G401.6 (cell line): ENCODE results near the gene SMYD3.

ENCODE experiments used
- FAIRE-seq: peaks from 2 replicates; lab custom pipeline; 2012; peaks lifted over from hg19 to GRCh38; lab: Jason Lieb, UNC

The SMYD3 gene

DNA sequence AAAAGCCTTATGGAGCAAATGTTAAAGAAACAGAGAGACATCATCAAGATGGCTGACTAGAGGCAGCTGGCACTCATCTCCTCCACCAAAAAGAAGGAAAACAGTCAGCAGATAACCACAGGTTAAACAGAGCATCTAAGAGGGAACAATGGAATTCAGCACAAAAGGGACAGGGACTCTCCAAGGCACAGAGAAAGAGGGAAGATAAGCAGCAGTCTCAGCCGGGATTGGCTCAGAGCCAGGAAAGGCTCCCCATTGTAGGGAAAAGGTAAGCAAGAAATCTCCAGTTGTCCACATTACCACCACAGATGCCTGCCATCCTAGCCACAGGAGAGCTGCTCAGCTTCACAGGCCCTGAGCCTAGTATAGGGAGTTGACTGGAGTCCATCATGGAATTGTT lies 605.5 kb downstream of the SMYD3 start:
- FAIRE-seq, result no peak

DNA sequence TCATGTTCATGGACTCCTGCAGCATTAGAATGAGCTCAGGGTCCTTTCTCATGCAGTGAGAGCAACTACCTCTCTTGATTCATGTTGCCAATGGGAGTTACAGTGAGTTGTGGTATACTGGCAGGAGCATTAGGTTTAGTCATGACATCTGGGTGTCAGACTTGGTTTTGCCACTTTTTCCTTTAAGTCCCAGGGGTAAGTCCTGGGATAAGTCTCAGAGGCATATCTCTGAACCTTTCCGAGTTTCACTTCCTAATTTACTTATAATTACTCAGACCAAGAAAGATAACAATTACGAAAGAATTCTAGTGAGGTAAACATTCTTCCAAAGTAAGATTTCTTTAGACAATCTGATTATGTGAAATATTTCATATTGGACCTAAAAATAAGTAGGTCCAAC lies 606.0 kb downstream of the SMYD3 start:
- no peak for FAIRE-seq

DNA sequence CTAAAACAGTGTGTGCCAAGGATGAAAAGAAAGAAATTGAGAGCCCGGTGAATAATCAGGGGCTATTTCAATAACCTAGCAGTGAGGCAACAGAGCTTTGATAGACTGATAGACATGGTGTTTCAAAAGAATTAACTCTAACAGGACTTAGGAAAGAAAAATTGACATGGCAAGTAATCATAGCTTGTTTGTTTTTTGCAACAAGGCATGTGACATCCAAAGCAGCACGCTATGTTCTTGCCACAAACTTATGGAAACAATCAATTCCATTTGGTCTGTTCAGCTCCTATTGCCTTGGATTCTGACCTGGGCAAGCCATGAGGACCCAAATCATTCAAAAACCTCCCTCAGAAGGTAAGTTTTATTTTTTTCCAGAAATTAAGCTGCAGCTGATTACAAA lies 608.5 kb downstream of the SMYD3 start:
- no peak for FAIRE-seq

DNA sequence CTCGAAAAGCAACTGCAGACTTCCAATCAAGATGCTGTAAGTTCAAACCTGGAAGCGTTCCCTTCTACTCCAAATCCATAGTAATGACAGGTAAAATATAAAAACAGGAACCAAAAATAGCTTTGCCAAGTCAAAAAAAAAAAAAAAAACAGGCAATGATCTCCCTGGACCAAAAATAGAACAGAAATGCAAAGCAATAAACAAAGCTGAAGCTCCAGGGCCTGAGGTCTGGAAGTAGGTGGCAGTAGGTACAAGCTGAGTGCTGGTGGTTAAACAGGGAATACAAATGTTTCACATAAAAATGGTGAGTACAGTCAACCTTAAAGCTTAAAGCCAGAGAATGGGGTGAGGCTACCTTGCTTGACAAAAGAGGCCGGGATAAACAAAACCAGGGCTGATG lies 610.8 kb downstream of the SMYD3 start:
- FAIRE-seq, result no peak

DNA sequence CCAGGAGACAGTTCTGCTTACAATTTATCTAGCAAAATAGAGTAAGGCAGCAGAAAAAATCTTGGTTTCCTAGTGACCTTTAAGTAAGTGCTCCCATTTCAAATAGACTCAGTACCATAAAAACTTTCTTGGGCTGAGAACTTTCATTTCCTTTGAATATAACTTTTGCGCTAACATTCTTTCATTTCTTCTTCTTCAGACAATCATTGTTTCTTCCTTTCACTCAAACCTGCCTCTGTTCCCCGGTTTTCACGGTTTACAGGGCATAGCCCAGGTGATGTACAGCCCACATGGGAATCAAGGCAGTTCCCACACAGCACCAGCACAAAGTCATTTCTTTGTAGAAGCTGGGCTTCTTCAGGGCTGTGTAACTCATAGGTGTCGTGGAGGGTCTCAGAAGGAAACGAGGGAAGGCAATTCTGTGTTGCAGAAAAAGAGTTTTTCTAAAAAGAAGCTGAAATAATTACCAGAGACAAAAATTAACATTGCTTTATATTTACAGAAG lies 611.6 kb downstream of the SMYD3 start:
- no peak for FAIRE-seq

DNA sequence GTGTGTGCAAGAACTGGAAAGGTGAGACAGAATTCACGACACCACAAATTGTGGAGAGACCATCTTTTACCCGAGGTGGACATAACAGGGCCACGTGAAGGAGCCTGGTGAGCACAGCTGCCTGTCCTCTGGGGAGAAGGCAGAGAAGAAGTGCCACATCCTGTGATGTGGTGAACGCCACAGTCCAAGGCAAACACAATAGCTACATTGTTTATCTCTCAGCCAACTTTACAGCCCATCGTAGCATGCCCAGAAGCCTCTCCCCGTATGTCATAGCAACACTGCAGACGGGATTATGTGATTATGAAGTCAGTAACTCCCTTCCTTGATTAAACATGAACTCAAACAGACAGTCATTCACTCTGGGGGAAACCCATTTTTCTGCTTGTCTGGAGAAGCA lies 612.2 kb downstream of the SMYD3 start:
- FAIRE-seq, result no peak

DNA sequence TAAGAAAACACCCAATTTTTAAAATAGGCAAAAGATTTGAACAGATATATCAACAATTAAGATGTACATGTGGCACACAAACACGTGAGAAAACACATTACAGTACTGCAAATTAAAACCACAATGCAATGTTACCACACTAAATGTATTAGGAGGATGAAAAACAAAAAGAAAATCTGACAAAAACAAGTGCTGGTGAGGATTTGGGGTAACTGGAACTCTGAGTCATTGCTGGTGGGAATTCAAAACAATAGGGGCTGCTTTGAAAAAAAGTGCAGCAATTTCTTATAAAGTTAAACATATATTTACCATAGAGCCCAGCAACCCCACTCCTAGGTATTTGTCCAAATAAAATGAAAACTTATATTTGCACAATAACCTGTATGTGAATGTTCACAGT lies 614.1 kb downstream of the SMYD3 start:
- FAIRE-seq, result no peak

DNA sequence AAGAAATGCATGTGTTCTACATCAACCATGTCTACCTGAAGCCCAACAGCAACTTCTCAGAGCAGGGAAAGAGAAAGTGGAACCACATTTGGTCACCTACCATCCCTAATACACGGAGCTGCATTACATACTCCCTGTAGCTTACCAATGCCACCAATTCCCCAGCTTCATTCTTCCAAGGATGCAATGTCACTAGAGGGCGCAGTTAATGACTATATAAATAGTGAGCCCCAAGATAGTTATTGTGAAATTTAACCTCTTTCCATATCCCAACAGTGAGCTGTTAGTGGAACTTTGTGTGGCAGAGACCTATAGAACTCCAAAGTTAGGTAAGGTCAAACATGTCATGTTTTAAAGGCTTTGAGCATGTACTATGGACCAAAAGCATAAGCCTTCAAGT lies 618.3 kb downstream of the SMYD3 start:
- FAIRE-seq, result no peak

DNA sequence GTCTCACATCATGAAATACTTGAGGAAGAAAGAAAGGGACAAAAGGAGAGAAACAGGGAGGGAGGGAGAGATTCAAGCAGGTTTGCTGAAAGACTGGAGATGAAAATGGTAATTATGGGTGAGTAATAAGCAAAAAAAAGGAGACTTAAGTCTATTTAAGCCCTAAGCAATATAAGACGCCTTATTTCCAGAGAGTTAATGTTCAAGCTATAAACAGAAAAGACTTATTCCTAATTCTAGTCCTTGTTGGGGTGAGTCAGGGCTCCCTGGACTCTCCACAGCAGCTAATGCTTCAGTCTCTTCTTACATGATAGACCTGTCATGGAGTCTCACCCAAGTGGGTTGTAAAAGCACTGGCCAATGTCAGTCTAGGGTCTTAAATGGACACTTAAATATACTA lies 619.2 kb downstream of the SMYD3 start:
- no peak for FAIRE-seq

DNA sequence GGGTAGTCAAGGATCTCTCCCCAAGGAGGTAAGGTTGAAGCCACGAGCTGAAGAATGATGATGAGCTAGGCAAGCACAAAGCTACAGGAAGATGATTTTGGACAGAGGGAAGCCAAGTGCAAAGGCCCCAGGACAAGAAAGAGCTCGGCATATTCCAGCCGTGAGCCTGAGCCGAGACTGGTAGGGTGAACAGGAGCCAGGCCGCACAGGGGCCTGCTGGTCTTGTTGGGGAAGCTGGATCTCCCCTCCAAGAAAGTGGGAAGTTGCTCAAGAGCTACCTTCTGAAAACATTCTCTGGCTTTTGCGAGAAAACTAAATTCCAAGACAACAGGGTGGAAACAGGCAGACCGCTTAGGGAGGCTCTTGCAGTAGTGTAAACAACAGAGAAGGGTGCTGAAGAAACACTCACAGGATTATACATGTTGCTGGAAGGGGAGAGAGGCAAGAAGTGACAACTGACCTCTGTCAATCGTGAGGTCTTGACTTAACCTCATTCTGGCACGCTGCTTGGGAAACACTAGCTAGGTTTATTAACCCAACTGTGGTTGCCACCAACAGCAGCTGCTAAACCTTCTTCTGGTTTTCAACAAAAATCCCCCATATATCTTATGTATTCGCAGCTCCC lies 625.2 kb downstream of the SMYD3 start:
- no peak for FAIRE-seq

DNA sequence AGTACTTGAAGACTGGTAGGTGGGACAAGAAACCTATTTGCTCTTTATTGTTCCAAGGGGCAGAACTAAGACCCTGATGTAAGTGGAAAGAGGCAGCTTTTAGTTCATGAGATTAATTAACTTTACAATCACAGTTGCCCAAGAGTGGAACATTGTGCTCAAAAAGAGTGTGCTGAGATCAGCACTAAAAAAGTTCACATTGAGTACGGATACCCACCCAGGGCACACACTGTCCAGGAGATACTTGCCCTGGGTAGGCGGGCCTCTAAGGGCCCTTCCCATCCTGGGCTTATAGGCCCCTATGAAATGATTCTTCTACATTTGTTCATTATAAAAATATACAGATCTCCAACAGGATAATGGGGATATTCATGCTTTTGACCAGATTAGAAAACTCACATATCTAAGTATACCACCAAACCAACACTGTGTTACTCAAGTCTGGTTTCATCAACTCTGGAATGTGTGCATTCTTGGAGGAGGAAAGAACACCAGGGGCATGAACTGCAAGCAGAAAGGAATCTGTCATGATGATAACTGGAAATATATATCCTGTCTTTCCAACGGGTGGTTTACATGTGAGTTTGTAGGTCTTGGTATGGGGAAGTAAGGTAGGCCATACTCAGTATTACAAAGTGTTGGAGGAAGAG lies 626.2 kb downstream of the SMYD3 start:
- no peak for FAIRE-seq

DNA sequence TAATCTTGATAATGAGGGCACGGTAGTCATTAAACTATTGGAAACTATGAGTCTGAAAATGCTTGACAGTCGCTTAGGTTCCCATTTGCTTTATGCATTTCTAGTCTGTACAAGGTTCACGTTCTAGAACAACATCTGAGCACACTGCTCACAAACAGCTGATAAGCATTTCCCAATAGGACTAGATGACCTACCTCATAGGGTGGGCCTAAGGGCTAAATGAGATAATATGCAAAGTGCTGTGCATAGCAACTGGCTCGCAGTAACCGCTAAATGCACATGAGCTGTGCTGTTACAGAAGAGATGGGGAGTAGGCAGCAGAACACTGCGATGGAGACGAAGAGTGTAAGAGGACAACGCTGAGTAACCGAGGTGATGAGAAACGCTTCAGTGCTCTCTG lies 628.0 kb downstream of the SMYD3 start:
- FAIRE-seq, result no peak

DNA sequence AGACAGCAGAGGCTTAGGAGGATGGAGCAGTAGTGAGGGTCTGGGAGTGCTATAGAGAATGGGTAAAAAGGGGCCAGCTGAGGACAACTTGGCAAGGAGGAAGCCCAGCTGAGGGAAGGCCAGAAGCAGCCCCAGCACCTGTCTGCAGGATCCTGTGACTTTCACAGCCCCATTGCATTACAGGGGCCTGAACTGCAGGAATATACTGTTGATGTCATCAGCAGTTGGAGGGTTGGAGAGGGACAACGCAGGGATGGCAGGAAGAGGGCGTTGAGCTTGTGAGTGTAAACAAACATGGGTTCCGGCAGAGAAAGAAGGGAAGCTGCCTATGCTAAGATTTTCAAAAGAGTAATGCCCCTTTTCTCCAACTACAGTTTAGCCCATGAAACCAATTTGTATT lies 628.5 kb downstream of the SMYD3 start:
- no peak for FAIRE-seq

DNA sequence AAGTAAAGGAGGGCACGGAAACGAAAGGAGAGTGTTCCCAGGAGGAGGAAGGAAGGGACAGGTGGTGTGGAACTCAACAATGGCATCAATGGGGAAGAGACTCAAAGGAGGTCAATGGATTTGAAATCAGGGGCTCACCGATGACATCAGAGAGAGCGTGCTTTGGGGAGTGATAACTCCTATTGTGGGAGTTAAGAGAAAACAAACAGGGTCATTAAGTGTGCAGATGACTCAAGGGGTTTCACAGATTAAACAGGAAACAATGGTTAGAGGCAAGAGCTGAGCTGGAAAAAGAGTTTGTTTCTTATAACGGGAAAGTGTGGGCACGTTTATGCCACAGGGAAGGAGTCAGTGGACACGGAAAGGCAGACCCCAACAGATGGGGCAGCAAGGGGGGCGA lies 629.1 kb downstream of the SMYD3 start:
- no peak for FAIRE-seq

DNA sequence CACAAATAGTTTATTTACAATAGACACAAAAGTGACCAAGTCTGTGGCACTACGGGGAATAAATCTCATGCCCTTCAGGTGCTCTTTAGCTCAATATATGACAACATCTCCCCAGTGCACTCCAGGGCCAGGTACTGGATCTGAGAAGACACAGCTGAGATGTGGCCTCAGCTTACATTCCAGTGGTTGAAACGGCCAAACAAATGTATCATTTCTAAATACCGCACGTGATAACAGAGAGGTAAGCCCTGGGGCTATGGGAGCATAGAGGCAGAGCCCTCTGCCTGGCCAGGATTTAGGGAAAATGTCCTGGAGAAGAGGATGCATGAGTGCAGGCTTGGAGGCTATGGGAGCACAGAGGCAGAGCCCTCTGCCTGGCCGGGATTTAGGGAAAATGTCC lies 630.5 kb downstream of the SMYD3 start:
- no peak for FAIRE-seq

DNA sequence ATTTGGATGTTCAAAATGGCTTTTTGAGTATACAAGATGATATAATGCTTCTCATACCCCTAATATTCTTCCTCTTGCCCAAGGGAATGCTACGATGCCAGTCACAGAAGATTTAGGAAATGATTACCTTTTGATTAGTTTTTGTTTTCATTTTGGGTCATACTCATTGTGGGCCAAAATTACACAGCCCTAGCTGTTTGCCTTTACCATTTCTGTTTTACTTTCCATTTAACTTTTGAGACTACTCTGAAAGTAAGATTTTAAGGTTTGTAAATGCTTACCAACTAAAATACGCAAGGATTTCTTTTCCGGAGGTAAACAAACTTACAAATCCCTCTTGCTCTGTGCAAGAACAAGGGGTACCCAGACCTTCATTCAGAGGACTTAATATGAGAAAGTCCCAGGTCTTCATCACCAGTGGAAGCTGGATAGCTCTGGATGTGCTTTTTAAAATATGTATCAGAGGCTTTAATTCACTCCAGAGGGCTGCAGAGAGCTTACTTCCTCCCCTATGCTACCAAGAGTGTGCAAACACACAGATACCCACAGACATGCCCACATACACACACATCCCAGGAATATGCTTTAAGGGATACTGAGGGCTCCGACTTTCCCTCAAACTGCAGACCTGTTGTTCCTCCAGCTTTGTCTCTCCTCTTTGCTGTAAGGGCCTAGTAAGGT lies 631.4 kb downstream of the SMYD3 start:
- no peak for FAIRE-seq

DNA sequence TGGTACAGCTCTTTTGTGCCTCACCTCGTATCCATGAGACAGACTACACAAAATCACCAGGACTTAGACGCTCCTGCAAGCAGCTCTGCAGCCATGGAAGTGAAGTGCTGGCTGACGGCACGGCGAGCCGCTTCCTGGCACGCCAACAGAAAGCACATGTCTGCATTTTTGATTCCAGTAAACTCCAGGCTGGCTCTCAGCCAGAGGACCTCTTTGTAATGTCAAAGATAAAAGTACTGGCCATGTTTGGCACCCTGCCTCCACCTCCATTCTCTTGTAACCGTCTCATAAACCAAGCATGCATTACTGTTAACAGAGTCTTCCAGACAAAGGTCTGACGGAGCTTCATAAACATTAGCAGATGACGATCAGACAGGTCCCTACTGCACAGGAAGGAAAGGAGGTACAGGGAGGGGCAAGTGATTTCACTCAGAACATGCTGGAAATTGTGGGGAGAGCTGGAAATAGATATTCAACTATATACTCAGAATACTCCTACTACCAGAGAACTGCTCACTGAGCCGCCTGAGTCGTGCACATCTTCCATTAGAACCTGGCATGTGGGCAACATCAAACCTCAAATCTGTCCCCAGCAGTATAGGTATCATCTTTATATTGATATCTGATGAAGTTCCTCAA lies 632.0 kb downstream of the SMYD3 start:
- FAIRE-seq, result no peak

DNA sequence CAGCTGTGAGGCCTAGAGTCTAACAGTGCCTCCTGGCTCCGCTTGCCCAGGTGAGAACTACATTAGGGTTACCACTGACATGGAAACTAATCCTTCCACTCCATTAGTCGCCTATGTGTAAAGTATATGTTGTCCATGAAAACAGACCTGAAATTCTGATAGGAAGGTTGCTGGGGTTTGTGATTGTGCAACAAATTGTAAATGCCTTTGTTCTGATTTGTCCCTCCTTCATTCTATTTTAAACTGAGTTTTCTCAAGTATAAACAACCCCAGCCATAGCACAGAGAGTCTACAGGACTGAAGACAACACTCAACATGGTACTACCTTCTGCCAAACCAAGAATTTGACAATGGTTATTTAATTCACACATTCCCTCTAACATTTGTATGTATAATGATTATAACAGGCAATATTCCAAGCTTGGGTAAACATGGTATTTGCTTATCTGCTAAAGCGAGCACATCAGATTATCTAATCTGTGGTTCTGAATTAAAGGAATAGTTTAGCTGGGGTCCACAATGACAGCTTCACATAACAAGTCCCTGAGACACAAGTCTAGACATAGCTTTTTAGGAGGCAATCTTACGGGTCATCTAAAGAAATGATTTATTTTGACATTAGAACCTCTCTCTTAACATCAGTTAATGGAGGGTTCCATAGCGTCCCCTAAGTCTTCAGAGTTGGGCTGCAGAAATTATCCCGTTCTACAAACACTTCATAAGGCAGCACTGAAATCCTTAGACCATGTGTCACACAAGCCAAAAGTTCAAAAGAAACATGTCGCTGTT lies 633.0 kb downstream of the SMYD3 start:
- FAIRE-seq, result no peak

DNA sequence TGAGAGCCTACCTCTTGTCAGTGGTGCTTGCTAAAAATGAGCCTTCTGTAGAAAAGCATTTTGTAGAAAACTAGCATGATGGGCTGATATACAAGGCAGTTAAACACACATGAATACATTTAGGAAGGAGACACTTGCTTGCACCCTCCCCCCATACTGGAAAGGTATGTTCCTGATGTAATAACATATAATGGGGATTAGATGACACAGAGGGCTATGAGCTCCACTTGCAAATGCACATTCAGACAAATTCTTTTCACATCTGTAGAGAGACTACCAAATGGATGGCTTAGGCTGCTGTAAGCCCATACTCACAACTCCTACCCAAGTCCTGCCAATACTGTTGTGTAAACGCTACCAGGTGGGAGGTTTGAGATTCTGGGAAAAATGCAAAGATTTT lies 634.0 kb downstream of the SMYD3 start:
- FAIRE-seq, result no peak

DNA sequence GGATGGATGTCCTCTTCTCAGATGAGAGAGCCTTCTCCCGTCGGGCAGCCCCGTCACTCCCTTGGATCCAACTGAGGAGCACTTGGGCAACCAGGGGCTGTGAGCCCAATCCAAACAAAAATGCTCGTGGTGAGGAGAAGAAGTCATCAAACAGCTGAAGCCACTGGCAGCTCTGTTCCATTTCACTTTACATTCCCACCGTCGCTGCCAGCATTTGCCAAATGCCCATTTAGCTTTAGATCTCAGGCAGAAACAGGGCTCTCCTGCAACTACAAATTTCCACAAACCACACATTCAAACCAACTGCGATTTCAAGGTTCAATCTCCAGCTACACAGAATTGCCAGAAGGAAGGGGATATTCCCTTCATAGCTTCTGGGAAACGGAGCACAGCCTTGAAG lies 634.6 kb downstream of the SMYD3 start:
- no peak for FAIRE-seq

DNA sequence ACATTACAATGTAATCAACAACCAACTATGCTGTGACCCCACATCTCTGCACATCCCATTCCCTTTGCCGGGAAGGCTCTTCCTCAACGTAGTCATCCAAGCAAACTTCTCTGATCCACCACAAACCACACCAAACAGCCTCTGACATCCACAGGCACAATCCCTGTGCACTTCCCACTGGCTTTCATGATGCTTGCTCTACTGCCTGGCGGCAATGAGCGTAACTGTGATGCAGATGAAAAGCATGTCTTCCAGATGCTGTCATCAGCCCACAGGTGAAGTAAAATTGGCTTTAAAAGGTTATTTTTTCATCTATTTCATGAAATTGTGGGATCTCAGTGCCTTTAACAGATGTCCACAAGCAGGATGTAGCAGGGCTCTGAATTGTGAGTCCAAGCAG lies 635.2 kb downstream of the SMYD3 start:
- FAIRE-seq, result no peak

DNA sequence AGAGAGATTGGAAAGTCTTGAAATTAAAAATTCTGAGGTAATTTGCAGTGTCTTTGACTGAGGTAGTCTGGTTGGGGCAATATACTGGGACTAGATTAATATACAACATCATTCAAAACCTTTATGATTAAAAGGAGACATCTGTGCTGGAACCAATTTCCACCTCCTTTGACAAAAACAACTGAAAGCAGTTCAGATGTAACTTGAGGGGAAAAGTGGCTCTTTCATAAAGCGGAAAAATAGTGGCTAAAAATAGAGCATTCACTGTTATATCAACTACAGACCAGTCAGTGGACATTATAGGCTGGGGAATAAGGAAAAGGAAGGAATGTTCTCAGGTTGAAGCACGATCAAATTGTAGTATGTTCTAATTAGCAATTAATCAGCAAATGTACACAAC lies 635.9 kb downstream of the SMYD3 start:
- no peak for FAIRE-seq

DNA sequence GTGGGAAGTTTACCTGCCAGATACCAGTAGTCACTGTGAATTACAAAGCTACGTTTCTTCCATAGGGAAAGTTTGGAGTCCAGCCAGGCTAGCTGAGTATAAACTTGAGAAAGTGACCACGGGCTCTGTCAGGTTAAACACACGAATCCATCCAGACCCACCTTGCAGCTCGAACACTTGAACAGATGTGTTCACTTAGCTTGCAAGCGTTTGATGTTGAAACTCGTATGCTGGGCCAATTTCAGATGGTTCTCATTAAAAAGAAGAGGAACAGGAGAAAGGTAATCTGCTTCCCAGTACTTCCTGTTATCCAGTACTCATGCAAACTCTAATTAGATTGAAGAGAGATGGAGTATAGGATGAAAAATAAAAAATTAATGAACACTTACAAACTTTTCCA lies 636.4 kb downstream of the SMYD3 start:
- no peak for FAIRE-seq
